ENCODE measurements around the gene ARCN1.

ARCN1 gene

DNA sequence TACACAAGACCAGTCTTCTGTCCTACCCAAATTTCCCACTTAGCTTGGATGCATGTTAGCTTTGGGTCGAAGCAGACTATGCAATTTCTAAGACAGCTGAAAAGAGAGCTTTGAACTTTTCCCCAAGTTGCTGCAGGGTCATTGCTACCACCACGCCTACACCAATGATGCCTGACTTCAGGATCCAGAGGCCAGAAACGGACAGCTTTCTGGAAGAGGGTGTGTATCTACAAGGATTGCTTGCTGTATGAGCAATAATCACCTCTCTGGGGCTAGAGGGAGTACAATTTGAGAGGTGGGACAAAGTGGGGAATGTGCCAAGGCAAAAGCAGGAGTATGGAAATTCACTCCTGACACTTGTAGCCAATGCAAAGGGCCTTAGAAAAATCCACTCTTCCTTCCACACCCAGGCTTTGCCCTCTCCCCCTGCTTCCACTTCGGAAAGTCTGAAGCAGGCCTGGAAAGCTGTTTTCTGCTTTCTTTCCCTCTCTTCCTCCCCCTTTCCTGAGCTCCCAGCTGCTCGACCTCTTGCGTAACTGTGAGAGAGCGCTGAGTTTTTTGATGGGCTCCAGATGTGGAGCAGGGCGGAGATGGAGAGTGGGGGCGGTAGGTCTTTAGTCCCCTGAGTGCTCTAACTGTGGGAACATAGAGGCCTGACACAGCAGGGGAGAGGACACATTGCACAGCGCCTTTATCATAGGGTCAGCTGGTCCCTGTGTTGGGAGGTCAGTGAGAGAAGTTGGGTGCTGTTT lies 33.1 kb downstream of the ARCN1 start:
- H3K4me3 ChIP-seq (replicated peaks; ENCODE audit: low read depth, low read length), result no peak overlapping the region
- H3K27me3 ChIP-seq (replicated peaks; ENCODE audit: control insufficient read depth, insufficient read depth, low read length), result peaks cover 8% of the 10 kb centered on the region
- DNase-seq (ENCODE audit: extremely low read depth, insufficient read length), result no peak
- TF ChIP-seq, protein P1, sequence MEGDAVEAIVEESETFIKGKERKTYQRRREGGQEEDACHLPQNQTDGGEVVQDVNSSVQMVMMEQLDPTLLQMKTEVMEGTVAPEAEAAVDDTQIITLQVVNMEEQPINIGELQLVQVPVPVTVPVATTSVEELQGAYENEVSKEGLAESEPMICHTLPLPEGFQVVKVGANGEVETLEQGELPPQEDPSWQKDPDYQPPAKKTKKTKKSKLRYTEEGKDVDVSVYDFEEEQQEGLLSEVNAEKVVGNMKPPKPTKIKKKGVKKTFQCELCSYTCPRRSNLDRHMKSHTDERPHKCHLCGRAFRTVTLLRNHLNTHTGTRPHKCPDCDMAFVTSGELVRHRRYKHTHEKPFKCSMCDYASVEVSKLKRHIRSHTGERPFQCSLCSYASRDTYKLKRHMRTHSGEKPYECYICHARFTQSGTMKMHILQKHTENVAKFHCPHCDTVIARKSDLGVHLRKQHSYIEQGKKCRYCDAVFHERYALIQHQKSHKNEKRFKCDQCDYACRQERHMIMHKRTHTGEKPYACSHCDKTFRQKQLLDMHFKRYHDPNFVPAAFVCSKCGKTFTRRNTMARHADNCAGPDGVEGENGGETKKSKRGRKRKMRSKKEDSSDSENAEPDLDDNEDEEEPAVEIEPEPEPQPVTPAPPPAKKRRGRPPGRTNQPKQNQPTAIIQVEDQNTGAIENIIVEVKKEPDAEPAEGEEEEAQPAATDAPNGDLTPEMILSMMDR (IDR thresholded peaks at IDR 0.05; ENCODE audit: insufficient read depth, low read length, poor library complexity, severe bottlenecking), result no peak
- H3K36me3 ChIP-seq (ENCODE audit: control insufficient read depth, insufficient read depth, low read length), result peaks cover 8% of the 10 kb centered on the region

DNA sequence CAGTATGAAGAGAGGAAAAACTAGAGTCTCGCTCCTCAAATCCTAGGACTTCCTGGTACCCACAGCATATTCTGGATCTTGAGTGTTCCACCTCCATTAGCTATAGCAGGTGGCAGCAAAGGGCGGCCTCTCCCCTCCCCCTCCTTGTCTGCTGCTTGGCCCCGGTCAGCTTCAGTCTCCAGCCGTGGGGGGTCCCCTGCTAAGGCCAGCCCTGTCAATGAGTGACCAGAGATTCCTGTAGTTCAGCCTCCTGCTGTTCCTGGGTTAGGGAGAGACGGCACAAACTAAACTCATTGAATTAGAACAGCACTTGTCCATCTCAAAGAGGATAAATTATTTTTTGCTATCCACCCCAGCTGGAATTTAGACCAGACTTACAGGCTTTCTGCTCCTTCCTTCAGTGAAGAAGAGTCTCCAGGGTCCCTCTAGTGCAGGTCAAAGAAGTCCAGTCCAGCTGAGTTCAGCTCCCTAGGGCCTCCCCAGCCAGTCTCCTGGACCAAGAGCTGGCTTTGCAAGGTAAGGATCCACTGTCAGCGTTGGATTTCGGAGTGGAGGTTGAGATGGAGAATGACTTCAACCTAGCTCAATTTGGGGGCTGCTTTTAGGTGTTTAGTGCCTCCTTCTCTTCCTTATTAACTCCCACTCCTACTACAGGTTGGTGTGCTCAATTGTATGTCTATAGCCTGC lies 34.1 kb downstream of the ARCN1 start:
- no peak for DNase-seq (ENCODE audit: extremely low read depth, insufficient read length)
- TF ChIP-seq, protein P1 (IDR thresholded peaks at IDR 0.05; ENCODE audit: insufficient read depth, low read length, poor library complexity, severe bottlenecking), result no peak
- Histone ChIP-seq H3K27me3 (replicated peaks; ENCODE audit: control insufficient read depth, insufficient read depth, low read length) (peaks cover 8% of the 10 kb centered on the region), H3K36me3 (ENCODE audit: control insufficient read depth, insufficient read depth, low read length) (peaks cover 5% of the 10 kb centered on the region), H3K4me3 (replicated peaks; ENCODE audit: low read depth, low read length) (no peak overlapping the region)

DNA sequence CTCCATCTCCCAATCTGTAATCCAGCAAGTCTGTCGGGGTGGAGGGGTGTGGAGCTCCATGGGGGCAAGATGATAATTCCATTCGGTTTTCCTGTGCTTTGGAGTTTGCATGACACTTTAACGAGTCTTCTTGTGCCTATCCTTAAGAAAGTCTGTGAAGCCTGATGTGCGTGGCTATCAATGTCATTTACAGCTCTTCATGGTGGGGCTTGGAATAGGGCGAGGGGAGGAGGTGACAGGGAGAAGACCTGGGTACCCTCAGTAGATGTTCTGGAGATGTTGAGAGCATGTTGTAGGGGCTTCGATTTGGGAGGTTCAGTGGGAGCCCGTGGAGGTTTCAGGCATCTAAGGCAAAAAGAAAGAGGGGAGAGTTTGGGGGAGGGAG lies 34.6 kb downstream of the ARCN1 start:
- peaks cover 8% of the 10 kb centered on the region for H3K27me3 ChIP-seq (replicated peaks; ENCODE audit: control insufficient read depth, insufficient read depth, low read length)

DNA sequence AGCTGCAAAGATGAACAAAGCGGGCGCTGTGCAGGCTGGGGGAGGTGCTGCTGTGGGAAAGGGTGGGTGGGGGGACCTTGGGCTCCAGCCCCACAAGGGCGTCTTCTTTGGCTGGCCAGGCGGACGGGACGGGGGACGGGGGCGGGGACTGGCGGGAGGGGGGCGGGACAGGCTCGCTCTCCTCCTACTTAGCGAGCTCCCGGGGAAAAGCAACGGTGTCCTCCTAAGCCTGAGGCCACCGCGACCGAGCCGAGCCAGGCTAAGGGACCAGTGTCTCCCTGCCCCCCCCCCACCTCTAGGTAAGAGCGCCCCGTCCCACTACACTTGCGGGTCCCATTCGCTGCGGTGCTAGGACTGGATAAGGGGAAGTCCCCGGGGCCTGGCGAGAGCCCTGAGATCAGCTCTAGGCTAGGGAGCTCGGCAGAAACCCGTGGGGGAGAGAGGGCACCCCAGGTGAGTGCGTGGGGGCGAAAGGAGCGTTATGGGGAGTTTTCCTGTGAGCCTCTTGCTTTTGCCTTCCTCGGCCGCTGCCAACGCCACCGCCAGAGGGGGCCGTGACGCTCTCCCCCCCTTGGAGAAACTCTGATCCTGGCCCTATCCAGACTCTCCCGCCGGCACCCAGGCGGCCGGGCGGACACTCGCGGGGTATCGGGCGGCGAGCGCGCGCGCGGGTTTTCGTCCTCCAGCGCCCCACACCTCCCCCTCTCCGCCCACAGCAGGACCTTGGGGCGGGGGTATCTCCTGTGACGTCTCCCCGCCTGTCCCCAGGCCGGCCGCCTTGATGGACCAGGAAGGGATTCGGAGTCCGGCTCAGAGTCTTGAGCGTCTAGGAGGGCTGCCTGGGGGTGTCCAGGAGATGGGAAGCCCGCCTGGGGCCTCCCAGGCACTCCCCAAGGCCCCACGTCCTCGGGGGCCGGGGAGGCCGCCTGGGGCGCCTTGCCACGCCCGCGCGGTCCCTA lies 35.5 kb downstream of the ARCN1 start, which contains the start of gene PHLDB1:
PHLDB1 (plus strand) TSS at position 215 of the 959 bp plus-strand sequence. CDS start 6,222 bp downstream, outside the sequence.
- Histone ChIP-seq H3K4me3 (replicated peaks; ENCODE audit: low read depth, low read length) (peak within 1 kb of the TSS; percentile 56), H3K27me3 (replicated peaks; ENCODE audit: control insufficient read depth, insufficient read depth, low read length) (peaks cover 8% of the 10 kb centered on the region), H3K36me3 (ENCODE audit: control insufficient read depth, insufficient read depth, low read length) (no peaks in the 10 kb centered on the region)
- TF ChIP-seq, protein P1 (IDR thresholded peaks at IDR 0.05; ENCODE audit: insufficient read depth, low read length, poor library complexity, severe bottlenecking), result peak; percentile 55
- peak; percentile 33 for DNase-seq (ENCODE audit: extremely low read depth, insufficient read length)

More for the DNA sequence above, 34.6 kb downstream of the ARCN1 start:
- TF ChIP-seq, protein P1 (IDR thresholded peaks at IDR 0.05; ENCODE audit: insufficient read depth, low read length, poor library complexity, severe bottlenecking), result no peak
- H3K4me3 ChIP-seq (replicated peaks; ENCODE audit: low read depth, low read length), result no peak overlapping the region
- H3K36me3 ChIP-seq (ENCODE audit: control insufficient read depth, insufficient read depth, low read length), result peaks cover 3% of the 10 kb centered on the region
- no peak for DNase-seq (ENCODE audit: extremely low read depth, insufficient read length)

DNA sequence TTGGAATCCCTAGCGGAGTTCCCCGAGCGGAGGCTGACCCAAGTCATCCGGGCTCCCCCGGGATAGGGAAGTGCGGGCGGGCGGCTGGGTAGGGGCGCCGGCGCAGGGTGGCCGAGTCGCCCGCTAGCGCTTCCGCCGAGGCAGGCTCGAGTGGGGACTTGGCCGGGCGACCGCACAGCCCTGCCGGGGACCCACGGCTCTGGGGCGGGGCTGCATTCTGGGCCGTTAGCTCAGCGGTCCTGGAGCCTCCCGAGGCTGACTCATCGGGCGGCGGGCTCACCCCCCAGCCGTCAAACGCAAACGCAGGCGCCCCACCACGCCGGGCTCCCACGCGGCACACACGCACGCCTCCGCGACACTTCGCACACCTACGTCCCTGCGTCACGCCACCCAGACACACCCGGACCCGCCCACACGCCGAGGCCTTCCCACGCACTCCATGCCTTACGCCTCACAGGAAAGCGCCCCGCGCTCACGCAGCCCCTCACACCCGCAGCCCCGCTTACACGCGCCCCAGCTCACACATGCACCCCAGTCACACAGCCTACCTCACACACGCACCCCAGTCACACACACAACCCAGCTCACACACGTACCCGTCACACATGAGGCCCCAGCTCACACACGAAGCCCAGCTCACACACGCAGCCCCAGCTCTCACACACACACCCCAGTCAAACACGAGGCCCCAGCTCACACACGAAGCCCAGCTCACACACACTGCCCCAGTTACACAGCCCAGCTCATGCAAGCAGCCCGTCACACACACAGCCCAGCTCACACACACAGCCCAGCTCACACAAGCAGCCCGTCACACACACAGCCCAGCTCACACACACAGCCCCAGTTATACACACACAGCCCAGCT lies 36.4 kb downstream of the ARCN1 start:
- Histone ChIP-seq H3K27me3 (replicated peaks; ENCODE audit: control insufficient read depth, insufficient read depth, low read length) (peaks cover 10% of the 10 kb centered on the region), H3K36me3 (ENCODE audit: control insufficient read depth, insufficient read depth, low read length) (no peaks in the 10 kb centered on the region), H3K4me3 (replicated peaks; ENCODE audit: low read depth, low read length) (peak overlapping the region; percentile 56)
- TF ChIP-seq, protein P1 (IDR thresholded peaks at IDR 0.05; ENCODE audit: insufficient read depth, low read length, poor library complexity, severe bottlenecking), result no peak
- peak; percentile 47 for DNase-seq (ENCODE audit: extremely low read depth, insufficient read length)

Measured in GM06990 (cell line).